Measurements from ENCODE around the gene TNKS1BP1. TPM values are rescaled to one million over a fixed set of nuclear protein-coding genes. Genes with fewer than 3 reads are reported as not detected.

TNKS1BP1 gene
- total RNA-seq, 4 donors from 2014 or later: 52.3 to 106 (median 85.2) TPM

DNA sequence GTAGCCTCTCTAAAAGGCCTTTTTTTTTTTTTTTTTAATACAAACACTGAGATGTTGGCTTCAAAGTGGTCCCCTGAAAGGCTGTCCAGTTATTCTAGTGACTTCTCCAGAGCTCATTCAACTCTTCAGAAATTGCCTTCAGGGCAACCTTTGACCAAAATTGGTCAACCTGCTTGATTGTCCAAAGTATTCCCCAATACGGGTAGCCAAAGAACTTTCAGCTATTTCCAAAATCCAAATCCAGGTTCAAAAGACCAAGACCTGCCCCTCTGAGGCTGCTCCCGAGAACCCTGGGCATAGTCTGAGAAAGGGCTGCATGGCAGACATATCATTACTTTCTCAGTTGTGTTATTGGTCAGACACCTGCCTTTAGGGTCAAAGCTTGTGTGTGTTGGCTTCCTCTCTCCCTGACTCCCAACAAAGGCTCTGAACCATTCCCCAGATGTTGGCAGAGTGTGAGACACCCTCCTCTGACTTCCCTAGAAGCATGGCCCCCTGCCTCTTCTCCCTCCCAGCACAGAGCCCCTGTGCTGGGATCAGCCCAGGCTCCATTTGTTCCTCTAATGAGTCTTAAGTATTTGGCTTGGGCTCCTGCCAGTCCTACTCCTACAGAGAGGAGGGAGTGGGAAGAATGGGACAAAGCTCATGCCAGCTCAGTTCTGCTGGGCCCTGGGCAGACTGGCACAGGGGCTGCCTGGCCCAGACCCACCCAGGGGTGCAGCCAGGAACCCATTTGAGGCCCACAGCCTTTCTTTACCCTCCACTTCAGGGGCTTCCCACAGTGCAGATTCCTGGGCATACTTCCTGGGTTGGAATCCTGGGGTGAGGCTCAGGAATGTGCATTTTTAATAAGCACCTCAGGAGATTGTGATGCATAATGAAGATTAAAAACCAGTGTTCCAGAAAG lies 30.3 kb downstream of the TNKS1BP1 start:
- Histone ChIP-seq H3K4me3 (replicated peaks in 1 of 3) (no peak overlapping the region), H3K9me3 (no peaks in the 10 kb centered on the region), H3K4me1 (peaks cover 13 to 26% of the 10 kb centered on the region in 2 donors), H3K27me3 (no peaks in the 10 kb centered on the region), H3K27ac (peak overlapping the region; percentile 69 to 70 (median 70)), H3K36me3 (peaks cover 9 to 11% of the 10 kb centered on the region in 2 donors)
- DNase-seq: peak; percentile 75 to 84
- intact Hi-C loops (cut with DNase I): no loop called here
- 43 to 69% methylated on average over 2 of the region's 2 CpGs for WGBS, 2 donors
- TF ChIP-seq POLR2A (IDR thresholded peaks at IDR 0.05): no peak
- TF ChIP-seq, protein P1, sequence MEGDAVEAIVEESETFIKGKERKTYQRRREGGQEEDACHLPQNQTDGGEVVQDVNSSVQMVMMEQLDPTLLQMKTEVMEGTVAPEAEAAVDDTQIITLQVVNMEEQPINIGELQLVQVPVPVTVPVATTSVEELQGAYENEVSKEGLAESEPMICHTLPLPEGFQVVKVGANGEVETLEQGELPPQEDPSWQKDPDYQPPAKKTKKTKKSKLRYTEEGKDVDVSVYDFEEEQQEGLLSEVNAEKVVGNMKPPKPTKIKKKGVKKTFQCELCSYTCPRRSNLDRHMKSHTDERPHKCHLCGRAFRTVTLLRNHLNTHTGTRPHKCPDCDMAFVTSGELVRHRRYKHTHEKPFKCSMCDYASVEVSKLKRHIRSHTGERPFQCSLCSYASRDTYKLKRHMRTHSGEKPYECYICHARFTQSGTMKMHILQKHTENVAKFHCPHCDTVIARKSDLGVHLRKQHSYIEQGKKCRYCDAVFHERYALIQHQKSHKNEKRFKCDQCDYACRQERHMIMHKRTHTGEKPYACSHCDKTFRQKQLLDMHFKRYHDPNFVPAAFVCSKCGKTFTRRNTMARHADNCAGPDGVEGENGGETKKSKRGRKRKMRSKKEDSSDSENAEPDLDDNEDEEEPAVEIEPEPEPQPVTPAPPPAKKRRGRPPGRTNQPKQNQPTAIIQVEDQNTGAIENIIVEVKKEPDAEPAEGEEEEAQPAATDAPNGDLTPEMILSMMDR (IDR thresholded peaks at IDR 0.05): peak in 2 of 6 experiments; percentile 19 to 35

DNA sequence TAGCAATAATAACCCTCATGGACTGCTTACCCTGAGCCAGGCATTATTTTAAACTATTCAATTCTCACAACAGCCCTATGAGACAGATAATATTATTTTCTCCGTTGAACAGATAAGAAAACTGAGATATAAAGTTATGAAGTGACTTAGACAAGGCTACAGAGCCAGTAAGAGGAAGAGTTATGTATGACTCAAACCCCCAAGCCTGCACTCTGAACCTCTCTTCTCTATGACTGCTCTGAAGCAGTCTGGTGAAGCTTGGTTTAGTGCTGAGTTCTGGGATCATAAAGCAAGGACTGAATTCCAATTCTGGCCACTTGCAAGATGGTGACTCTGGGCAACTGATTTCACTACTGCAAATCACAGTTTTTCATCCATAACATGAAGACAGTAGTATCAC lies 34.5 kb downstream of the TNKS1BP1 start:
- H3K9me3 ChIP-seq: no peaks in the 10 kb centered on the region
- intact Hi-C loops (cut with DNase I): no loop called here
- no peak for DNase-seq
- H3K4me3 ChIP-seq (replicated peaks in 1 of 3): no peak overlapping the region
- no peak overlapping the region for H3K27ac ChIP-seq
- no peaks in the 10 kb centered on the region for H3K36me3 ChIP-seq
- no peaks in the 10 kb centered on the region for H3K27me3 ChIP-seq
- TF ChIP-seq POLR2A (IDR thresholded peaks at IDR 0.05): no peak
- TF ChIP-seq, protein P1 (IDR thresholded peaks at IDR 0.05): no peak
- 92 to 93% methylated on average over 1 of the region's 1 CpG for WGBS, 2 donors
- peaks cover 11 to 27% of the 10 kb centered on the region in 2 donors for H3K4me1 ChIP-seq

DNA sequence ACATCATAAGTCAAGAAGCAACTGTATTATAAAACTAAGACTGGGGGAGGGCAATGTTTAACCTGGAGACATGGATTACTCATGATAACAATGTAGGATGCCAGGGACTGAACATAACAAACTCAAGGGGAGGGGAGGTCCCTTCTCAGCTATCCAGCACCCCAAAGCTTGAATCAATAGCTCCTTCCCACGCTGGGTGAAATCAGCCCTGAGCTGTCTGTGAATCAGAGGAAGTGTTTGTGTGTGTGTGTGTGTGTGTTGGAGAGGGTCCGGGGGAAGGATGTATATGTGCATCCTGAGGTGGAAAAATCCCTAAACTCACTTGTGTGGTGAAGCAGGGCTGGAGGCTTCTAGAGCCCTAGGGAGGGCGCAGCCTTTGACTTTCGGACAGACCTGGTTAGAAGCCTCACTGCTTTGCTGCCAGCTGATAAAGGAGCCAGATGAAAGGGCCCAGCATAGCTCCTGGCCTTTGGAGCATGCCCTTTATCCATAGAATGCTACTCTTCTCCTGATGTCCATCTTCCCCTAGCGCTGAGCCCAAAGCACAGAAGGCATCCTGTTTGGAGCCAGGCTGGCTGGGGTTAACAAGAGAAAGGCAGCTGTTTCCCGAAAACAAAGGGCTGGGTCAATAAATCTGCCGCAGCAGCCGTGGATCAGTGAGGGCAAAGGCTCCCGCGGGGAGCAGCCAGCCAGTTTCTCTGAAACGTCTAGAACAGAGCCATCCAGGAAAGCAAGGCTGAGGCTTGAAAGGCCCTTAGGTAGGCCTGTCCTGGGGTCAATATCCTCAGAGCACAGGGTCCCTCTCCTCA lies 35.8 kb downstream of the TNKS1BP1 start:
- no peak overlapping the region for H3K4me3 ChIP-seq (replicated peaks in 1 of 3)
- no peak for DNase-seq
- peaks cover 0 to 13% of the 10 kb centered on the region in 2 donors for H3K4me1 ChIP-seq
- peak overlapping the region in 1 of 3 donors; percentile 20 for H3K27ac ChIP-seq
- TF ChIP-seq, protein P1 (IDR thresholded peaks at IDR 0.05): no peak
- TF ChIP-seq POLR2A (IDR thresholded peaks at IDR 0.05): no peak
- no peaks in the 10 kb centered on the region for H3K9me3 ChIP-seq
- no peaks in the 10 kb centered on the region for H3K36me3 ChIP-seq
- 26 to 32% methylated on average over 9 to 11 of the region's 11 CpGs for WGBS, 2 donors
- intact Hi-C loops (cut with DNase I): no loop called here
- H3K27me3 ChIP-seq: no peaks in the 10 kb centered on the region

DNA sequence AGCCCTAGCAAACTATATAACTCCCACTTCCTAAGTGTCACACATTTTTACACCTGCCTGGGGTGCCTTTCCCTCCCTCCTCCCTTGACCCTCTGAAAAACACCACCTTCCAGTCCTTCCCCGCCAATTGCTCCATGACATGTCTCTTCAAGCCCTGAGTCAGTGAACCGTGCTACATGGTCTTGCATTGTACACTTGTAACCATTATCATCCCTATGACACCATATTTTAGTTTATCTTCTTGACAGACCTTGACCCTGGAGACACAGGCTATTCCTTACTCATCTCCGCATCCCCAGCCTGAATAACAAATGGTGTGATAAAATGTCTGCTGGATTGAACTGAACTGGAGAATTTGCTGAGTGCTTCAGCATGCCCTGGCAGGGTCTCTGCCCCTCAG lies 36.9 kb downstream of the TNKS1BP1 start:
- DNase-seq: no peak
- intact Hi-C loops (cut with DNase I): no loop called here
- Histone ChIP-seq H3K36me3 (no peaks in the 10 kb centered on the region), H3K27ac (no peak overlapping the region), H3K27me3 (no peaks in the 10 kb centered on the region), H3K4me1 (peaks cover 0 to 7% of the 10 kb centered on the region in 2 donors), H3K4me3 (replicated peaks in 1 of 3) (no peak overlapping the region), H3K9me3 (no peaks in the 10 kb centered on the region)
- 84 to 88% methylated on average over 3 of the region's 3 CpGs for WGBS, 2 donors
- TF ChIP-seq, protein P1 (IDR thresholded peaks at IDR 0.05): no peak
- TF ChIP-seq POLR2A (IDR thresholded peaks at IDR 0.05): no peak

All from thyroid gland (tissue), 4 donors.